ENCODE data around the gene RBP2.

DNA sequence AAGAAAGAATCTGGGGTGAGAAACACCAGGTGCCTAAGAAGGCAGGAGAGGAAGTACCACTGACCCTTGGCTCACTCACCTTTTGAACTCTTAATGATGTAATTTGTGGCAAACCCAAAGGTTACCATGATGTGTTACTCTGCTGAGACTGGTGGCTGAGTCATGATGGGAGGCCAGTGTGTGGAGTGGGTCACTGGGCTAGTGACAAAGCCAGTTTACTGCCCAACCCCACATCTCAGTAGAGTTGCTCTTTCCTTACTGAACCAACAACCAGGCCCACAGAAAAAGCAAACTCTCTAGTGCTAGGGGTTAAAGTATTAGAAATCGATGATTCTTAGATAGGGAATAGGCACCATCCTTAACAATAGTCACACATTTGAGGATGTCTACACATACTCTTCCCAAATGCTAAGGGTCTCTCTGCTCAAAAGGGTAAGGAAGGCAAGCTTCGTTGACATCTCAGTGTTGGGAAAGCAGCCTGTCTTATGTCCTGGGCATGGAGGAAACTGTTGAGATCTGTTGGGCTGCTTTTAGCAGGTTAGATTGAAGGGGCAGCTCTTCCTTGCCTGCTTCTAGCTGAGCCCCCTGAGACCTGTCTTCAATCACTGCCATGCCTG, 3.1 kb downstream of the RBP2 start:
- TF ChIP-seq, protein P1, sequence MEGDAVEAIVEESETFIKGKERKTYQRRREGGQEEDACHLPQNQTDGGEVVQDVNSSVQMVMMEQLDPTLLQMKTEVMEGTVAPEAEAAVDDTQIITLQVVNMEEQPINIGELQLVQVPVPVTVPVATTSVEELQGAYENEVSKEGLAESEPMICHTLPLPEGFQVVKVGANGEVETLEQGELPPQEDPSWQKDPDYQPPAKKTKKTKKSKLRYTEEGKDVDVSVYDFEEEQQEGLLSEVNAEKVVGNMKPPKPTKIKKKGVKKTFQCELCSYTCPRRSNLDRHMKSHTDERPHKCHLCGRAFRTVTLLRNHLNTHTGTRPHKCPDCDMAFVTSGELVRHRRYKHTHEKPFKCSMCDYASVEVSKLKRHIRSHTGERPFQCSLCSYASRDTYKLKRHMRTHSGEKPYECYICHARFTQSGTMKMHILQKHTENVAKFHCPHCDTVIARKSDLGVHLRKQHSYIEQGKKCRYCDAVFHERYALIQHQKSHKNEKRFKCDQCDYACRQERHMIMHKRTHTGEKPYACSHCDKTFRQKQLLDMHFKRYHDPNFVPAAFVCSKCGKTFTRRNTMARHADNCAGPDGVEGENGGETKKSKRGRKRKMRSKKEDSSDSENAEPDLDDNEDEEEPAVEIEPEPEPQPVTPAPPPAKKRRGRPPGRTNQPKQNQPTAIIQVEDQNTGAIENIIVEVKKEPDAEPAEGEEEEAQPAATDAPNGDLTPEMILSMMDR (IDR thresholded peaks at IDR 0.05; ENCODE audit: poor library complexity): no peak
- no peak for TF ChIP-seq EZH2phosphoT487 (IDR thresholded peaks at IDR 0.05; ENCODE audit: low read depth, severe bottlenecking, unreplicated experiment)

Measured in hepatocyte (in vitro differentiated cells).